ENCODE measurements around the gene OLFM1.

DNA sequence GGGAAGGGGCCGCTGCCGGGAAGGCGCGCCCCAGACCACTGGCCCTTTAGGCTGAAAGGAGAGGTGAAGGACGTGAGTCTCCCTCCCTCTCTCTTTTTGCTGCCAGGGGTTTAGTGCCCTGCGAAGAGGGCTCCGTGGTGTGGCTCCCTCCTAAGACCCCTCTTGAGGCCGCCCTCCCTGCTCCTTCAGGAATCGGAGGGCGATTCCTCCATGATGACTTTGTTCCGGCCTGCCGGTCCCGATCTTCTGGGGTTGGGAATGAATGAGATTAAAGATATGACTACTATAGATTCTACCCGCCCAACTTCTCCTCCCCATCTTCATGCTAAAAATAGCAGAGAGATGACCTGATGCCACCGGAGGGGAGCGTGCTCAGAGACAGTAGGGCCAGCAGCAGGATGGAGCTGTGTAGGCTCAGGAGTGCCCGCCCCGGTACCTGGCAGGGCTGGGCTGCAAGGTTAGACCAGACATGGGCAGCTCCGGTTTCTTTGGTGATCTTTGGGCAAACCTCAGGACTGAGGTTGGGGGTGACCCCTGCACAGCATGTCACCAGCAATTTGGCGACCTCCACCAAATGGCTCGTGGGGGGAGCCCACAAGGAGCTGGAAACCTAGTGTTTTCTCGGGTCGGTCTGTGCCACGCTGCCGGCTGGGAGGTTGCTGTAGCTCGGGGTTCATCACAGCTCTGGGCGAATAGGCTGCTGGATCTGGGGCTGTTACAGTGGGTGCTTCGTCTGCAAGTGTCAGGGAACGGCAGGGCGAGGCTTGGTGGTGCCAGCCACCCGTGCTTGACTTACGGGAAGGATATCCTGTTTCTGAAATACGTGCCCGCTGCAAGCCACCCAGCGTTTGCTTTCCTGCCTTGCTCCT is 1.7 kb downstream of the OLFM1 start:
- TF ChIP-seq, protein P1, sequence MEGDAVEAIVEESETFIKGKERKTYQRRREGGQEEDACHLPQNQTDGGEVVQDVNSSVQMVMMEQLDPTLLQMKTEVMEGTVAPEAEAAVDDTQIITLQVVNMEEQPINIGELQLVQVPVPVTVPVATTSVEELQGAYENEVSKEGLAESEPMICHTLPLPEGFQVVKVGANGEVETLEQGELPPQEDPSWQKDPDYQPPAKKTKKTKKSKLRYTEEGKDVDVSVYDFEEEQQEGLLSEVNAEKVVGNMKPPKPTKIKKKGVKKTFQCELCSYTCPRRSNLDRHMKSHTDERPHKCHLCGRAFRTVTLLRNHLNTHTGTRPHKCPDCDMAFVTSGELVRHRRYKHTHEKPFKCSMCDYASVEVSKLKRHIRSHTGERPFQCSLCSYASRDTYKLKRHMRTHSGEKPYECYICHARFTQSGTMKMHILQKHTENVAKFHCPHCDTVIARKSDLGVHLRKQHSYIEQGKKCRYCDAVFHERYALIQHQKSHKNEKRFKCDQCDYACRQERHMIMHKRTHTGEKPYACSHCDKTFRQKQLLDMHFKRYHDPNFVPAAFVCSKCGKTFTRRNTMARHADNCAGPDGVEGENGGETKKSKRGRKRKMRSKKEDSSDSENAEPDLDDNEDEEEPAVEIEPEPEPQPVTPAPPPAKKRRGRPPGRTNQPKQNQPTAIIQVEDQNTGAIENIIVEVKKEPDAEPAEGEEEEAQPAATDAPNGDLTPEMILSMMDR (IDR thresholded peaks at IDR 0.05) = no peak
- TF ChIP-seq POLR2A (IDR thresholded peaks at IDR 0.05) = no peak

Measured in uterus (tissue), 2 donors.